Fibroblast of peridontal ligament (primary cell): ENCODE measurements around the gene GNAI2.
"Not testable (repeated sequence)": the region's sequence is repeated elsewhere in the genome, so short reads cannot be mapped to it uniquely, and the experiment has no call there.

Source experiments
- DNase-seq: peaks from one replicate; pipeline ENCODE4 v3.0.0-alpha.2; 2010; ENCODE audit errors: extremely low read depth

GNAI2 gene

GRCh38 chr3:50226888-50227389 is 9.1 kb upstream of the GNAI2 start:
- peak; percentile 42 for DNase-seq

- DNase-seq = peak; percentile 81
Measured at GRCh38 chr3:50227390-50228183, 8.4 kb upstream of the GNAI2 start.

GRCh38 chr3:50228184-50228763 is 7.7 kb upstream of the GNAI2 start:
- DNase-seq = not testable (repeated sequence)

- no peak for DNase-seq
Measured at GRCh38 chr3:50229490-50229889, 6.5 kb upstream of the GNAI2 start.

GRCh38 chr3:50230104-50230793 is 5.8 kb upstream of the GNAI2 start:
- DNase-seq = no peak

- DNase-seq = peak; percentile 29
Measured at GRCh38 chr3:50230794-50231125, 5.2 kb upstream of the GNAI2 start.

GRCh38 chr3:50231581-50231980 is 4.4 kb upstream of the GNAI2 start:
- DNase-seq = no peak

- DNase-seq = no peak
Measured at GRCh38 chr3:50232303-50232702, 3.7 kb upstream of the GNAI2 start.

- DNase-seq = no peak
Measured at GRCh38 chr3:50233176-50233575, 2.8 kb upstream of the GNAI2 start.

GRCh38 chr3:50236484-50237132 is 604 bp downstream of the GNAI2 start:
- no peak for DNase-seq

GRCh38 chr3:50237133-50237651 is 1.2 kb downstream of the GNAI2 start:
- DNase-seq = peak; percentile 62

GRCh38 chr3:50237754-50238548 is 1.9 kb downstream of the GNAI2 start:
- peak; percentile 70 for DNase-seq

- no peak for DNase-seq
Measured at GRCh38 chr3:50238549-50239026, 2.6 kb downstream of the GNAI2 start.

- DNase-seq = no peak
Measured at GRCh38 chr3:50239649-50240048, 3.6 kb downstream of the GNAI2 start.

GRCh38 chr3:50241163-50241562 is 5.2 kb downstream of the GNAI2 start:
- DNase-seq = no peak

- DNase-seq = no peak
Measured at GRCh38 chr3:50241713-50242380, 5.8 kb downstream of the GNAI2 start.

- no peak for DNase-seq
Measured at GRCh38 chr3:50242381-50242770, 6.4 kb downstream of the GNAI2 start.

GRCh38 chr3:50242851-50243542 is 7.0 kb downstream of the GNAI2 start:
- DNase-seq = peak; percentile 44

GRCh38 chr3:50243543-50243895 is 7.5 kb downstream of the GNAI2 start:
- DNase-seq = no peak

- not testable (repeated sequence) for DNase-seq
Measured at GRCh38 chr3:50244813-50245212, 8.8 kb downstream of the GNAI2 start.
